Measurements from ENCODE around the gene SIL1.

DNA sequence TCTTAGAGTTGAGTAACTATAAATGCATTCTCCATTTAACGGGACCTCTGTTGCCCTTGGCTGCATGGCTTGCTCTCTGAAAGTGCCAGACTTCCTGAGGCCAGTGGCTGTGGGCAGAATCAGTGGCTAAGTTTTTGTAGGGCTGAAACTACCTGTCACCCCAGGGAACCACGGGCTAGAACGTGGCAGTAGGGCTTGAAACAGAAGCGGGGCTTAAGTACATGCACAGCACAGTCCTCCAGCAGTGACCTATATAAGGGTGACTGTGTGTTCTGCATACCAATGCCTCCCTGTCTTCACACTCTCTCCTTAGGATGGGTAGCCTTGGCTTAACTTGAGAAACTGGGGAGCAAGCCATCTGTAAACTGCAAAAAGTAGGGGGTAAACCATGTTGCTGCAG is 279.5 kb downstream of the SIL1 start:
- TF ChIP-seq CTCF (IDR thresholded peaks at IDR 0.05) (no peak), CHD4 (IDR thresholded peaks at IDR 0.05; ENCODE audit: borderline replicate concordance) (no peak), CHD2 (IDR thresholded peaks at IDR 0.05; ENCODE audit: low read length, partially characterized antibody) (no peak), POLR2A (IDR thresholded peaks at IDR 0.05; ENCODE audit: low read length) (no peak), HOXB13 (CRISPR knock-in tag; IDR thresholded peaks at IDR 0.05; ENCODE audit: low read depth) (no peak), RCOR1 (IDR thresholded peaks at IDR 0.05; ENCODE audit: low read depth, low read length) (no peak), KDM1A (IDR thresholded peaks at IDR 0.05; ENCODE audit: low read depth) (no peak), SMC3 (IDR thresholded peaks at IDR 0.05) (no peak), CEBPB (IDR thresholded peaks at IDR 0.05) (no peak), ESRRA (IDR thresholded peaks at IDR 0.05; ENCODE audit: borderline replicate concordance, low read length) (no peak), JUNB (IDR thresholded peaks at IDR 0.05) (no peak), PHF8 (IDR thresholded peaks at IDR 0.05; ENCODE audit: borderline replicate concordance, low read depth) (no peak)
- TF ChIP-seq, protein P1, sequence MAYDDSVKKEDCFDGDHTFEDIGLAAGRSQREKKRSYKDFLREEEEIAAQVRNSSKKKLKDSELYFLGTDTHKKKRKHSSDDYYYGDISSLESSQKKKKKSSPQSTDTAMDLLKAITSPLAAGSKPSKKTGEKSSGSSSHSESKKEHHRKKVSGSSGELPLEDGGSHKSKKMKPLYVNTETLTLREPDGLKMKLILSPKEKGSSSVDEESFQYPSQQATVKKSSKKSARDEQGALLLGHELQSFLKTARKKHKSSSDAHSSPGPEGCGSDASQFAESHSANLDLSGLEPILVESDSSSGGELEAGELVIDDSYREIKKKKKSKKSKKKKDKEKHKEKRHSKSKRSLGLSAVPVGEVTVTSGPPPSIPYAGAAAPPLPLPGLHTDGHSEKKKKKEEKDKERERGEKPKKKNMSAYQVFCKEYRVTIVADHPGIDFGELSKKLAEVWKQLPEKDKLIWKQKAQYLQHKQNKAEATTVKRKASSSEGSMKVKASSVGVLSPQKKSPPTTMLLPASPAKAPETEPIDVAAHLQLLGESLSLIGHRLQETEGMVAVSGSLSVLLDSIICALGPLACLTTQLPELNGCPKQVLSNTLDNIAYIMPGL (CRISPR knock-in tag; IDR thresholded peaks at IDR 0.05; ENCODE audit: borderline replicate concordance): no peak
- TF ChIP-seq, protein P2, sequence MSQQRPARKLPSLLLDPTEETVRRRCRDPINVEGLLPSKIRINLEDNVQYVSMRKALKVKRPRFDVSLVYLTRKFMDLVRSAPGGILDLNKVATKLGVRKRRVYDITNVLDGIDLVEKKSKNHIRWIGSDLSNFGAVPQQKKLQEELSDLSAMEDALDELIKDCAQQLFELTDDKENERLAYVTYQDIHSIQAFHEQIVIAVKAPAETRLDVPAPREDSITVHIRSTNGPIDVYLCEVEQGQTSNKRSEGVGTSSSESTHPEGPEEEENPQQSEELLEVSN (IDR thresholded peaks at IDR 0.05; ENCODE audit: borderline replicate concordance, low read depth): no peak

Measured in A549 (cell line).